Stomach (tissue), 9 donors: Measurements from ENCODE around the gene MICAL3. TPM values are rescaled to one million over a fixed set of nuclear protein-coding genes. Genes with fewer than 3 reads are reported as not detected.
A peak's percentile ranks its signal among the peaks of the same experiment; 100 is the strongest.

ENCODE experiments used
- DNase-seq, 2 donors: peaks; one replicate each; pipeline versions ENCODE4 v3.0.0 to v3.0.0-alpha.2; 2013 to 2019
- H3K27ac ChIP-seq, 5 donors: fragments of 200-600 bp in 4 of 5; sonication (generic) in 4 of 5; one replicate each; pipeline ENCODE4 v1.5.1; 2013 to 2019; ENCODE audit warnings: mild to moderate bottlenecking in 1 of 5, moderate library complexity in 1 of 5
- H3K27me3 ChIP-seq, 3 donors: fragments of 200-600 bp; sonication (generic); one replicate each; pipeline ENCODE4 v1.5.1; 2017 to 2019; ENCODE audit warnings: mixed run types in 1 of 3
- H3K36me3 ChIP-seq, 4 donors: fragments of 200-600 bp; sonication (generic); 1 replicate in 3 of 4; 2 replicates in 1 of 4; pipeline ENCODE4 v1.5.1; 2016 to 2019
- H3K4me1 ChIP-seq, 4 donors: fragments of 200-600 bp; sonication (generic); one replicate each; pipeline ENCODE4 v1.5.1; 2016 to 2019
- H3K4me3 ChIP-seq, 4 donors: fragments of 200-600 bp; sonication (generic) in 3 of 4; one replicate each; pipeline ENCODE4 v1.5.1; 2016 to 2019; ENCODE audit warnings: mild to moderate bottlenecking in 1 of 4
- H3K9me3 ChIP-seq, 4 donors: fragments of 200-600 bp; sonication (generic); one replicate each; pipeline ENCODE4 v1.5.1; 2016 to 2019
- CTCF ChIP-seq, 7 experiments: fragments of 450-650 bp in 4 of 7; fragments of 200-600 bp in 3 of 7; sonication (generic) in 3 of 7; IDR thresholded peaks; one replicate each; pipeline ENCODE4 v1.5.1; 2016 to 2019; ENCODE audit warnings: antibody characterized with exemption in 7 of 7, control low read depth in 2 of 7, mild to moderate bottlenecking in 1 of 7
- EP300 ChIP-seq: sonication (generic); formaldehyde crosslinking; IDR thresholded peaks from one replicate; pipeline ENCODE4 v1.6.1; 2017; ENCODE audit warnings: antibody characterized with exemption
- POLR2A ChIP-seq, 4 donors: fragments of 450-650 bp; IDR thresholded peaks; one replicate each; pipeline ENCODE4 v1.6.1; 2016; ENCODE audit warnings: antibody characterized with exemption in 4 of 4, control low read depth in 2 of 4, mild to moderate bottlenecking in 1 of 4, moderate library complexity in 1 of 4
- POLR2AphosphoS5 ChIP-seq, 3 donors: sonication (generic); formaldehyde crosslinking; IDR thresholded peaks; one replicate each; pipeline ENCODE4 v1.6.1; 2016; ENCODE audit warnings: antibody characterized with exemption in 3 of 3
- WGBS, 5 donors: extraction: QIAGEN DNeasy Blood & Tissue Kit in 3 of 5; methylation state at CpG; one replicate each; pipeline versions ENCODE4 v1.1.5 to v1.1.7; 2013 to 2018; 5-methylcytosine and 5-hydroxymethylcytosine counted together
- intact Hi-C: fragments of 100-400 bp; cut with DNase I; formaldehyde crosslinking; loops from one replicate; pipeline ENCODE4 v1.15.1; 2023; ENCODE audit warnings: low total_unique reads
- polyA plus RNA-seq, 3 donors: library from polyadenylated mRNA; stranded (reverse); fragments of 200-250 nt; gene quantifications; one replicate each; pipeline ENCODE4 v1.2.3, GENCODE V29; 2013
- total RNA-seq, 5 donors: library from RNA; depleted of rRNA; stranded (reverse); fragments of >200 nt; gene quantifications; one replicate each; pipeline versions ENCODE4 v1.1.0 to v1.2.3, GENCODE V29; 2014 to 2016
- donor health status: healthy with polysubstance abuse.
- donor health status: Bipolar disorder and iron deficiency.
- donor health status: healthy.

The MICAL3 gene
- total and polyA plus RNA-seq, 8 donors = 3.5 to 130 (median 24.0) TPM

DNA sequence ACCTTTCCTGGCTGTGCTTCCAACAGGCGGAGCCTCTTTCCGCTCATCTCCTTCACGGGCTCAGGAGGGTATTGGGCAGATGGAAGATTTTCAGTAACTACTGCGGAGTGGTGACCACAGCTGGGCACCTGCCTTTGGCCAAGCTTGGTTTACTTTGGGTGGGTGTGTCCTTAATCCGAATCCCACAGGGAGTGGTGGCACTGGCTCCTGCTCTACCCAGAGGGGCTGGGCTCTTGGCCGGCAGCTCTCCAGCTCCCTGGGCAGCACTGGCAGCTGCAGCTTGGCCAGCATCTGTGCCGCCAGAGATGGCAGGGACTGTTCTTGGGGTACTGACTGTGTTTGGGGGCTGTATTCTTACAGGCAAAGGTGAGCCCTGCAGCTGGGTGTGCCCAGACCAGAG, 279.9 kb downstream of the MICAL3 start:
- Histone ChIP-seq H3K36me3 (peaks cover 0 to 19% (median 13%) of the 10 kb centered on the region in 4 donors), H3K4me3 (no peak overlapping the region), H3K27ac (no peak overlapping the region), H3K4me1 (peaks cover 0 to 19% (median 10%) of the 10 kb centered on the region in 4 donors), H3K9me3 (no peaks in the 10 kb centered on the region), H3K27me3 (no peaks in the 10 kb centered on the region)
- intact Hi-C loops = loop anchor here (10.0 kb wide), 1 partner anchor 190 kb away; no protein-coding TSS in a partner anchor
- no peak for TF ChIP-seq POLR2A (IDR thresholded peaks at IDR 0.05)
- TF ChIP-seq CTCF (IDR thresholded peaks at IDR 0.05) = no peak
- no peak for TF ChIP-seq EP300
- no peak for TF ChIP-seq POLR2AphosphoS5 (IDR thresholded peaks at IDR 0.05)
- peak in 1 of 2 donors; percentile 47 for DNase-seq
- 41 to 66% (median 57%) methylated on average over 7 of the region's 7 CpGs for WGBS, 5 donors

- whole genome bisulfite sequencing, 5 donors = 60 to 83% (median 75%) methylated on average over 22 to 25 of the region's 25 CpGs
These were observed 280.5 kb downstream of the MICAL3 start for GRCh38 chr22:17743661-17744411.

GRCh38 chr22:17742527-17742902, 281.8 kb downstream of the MICAL3 start:
- 49 to 57% (median 53%) methylated on average over 5 to 9 of the region's 9 CpGs for WGBS, 5 donors
- no peak overlapping the region for H3K27ac ChIP-seq
- H3K27me3 ChIP-seq = no peaks in the 10 kb centered on the region
- peak; percentile 62 to 86 for DNase-seq
- TF ChIP-seq EP300 = no peak
- TF ChIP-seq CTCF (IDR thresholded peaks at IDR 0.05) = peak in 5 of 7 experiments; percentile 53 to 80 (median 76)
- intact Hi-C loops = loop anchor here (10.0 kb wide), 1 partner anchor 188 kb away; no protein-coding TSS in a partner anchor
- H3K4me1 ChIP-seq = peaks cover 0 to 19% (median 10%) of the 10 kb centered on the region in 4 donors
- H3K36me3 ChIP-seq = peaks cover 0 to 32% (median 26%) of the 10 kb centered on the region in 4 donors
- H3K9me3 ChIP-seq = no peaks in the 10 kb centered on the region
- H3K4me3 ChIP-seq = no peak overlapping the region

More at GRCh38 chr22:17743661-17744411, 280.5 kb downstream of the MICAL3 start:
- intact Hi-C loops = loop anchor here (10.0 kb wide), 1 partner anchor 189 kb away; no protein-coding TSS in a partner anchor
- no peaks in the 10 kb centered on the region for H3K27me3 ChIP-seq
- DNase-seq = no peak
- no peak overlapping the region for H3K4me3 ChIP-seq
- H3K36me3 ChIP-seq = peaks cover 0 to 24% (median 17%) of the 10 kb centered on the region in 4 donors
- H3K9me3 ChIP-seq = no peaks in the 10 kb centered on the region
- TF ChIP-seq POLR2AphosphoS5 (IDR thresholded peaks at IDR 0.05) (no peak), POLR2A (IDR thresholded peaks at IDR 0.05) (no peak), EP300 (no peak), CTCF (IDR thresholded peaks at IDR 0.05) (no peak)
- peaks cover 0 to 19% (median 10%) of the 10 kb centered on the region in 4 donors for H3K4me1 ChIP-seq
- no peak overlapping the region for H3K27ac ChIP-seq

DNA sequence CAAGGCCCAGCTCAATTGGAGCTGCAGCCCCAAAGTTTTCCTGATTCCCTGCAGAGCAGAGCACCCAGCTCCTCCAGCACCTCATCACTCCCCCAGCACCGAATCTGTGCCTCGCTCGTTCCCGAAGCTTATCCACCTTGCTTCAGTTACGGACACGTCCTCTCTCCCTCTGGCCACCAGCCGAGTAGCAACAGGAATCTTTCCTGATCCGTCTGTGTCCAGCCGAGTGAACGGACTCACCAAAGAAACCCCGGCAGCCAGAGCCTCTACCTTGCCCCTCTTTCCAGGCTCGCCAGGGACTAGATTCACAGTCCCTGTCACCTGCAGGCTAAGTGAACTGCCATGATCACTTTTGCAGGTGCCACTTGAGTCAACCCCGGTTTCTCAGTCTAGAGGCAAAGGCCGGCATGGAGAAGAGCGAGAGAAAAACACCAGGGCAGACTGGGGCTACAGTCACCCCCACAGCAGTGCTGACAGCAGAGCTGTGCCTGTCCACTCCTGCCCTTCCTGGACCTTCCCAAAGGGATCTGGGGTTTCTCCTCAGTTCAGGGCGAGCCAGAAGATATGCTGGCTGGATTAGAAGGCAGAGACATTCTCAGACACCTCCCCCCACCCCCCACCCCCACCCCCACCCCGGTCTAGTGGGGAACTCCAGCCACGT, 282.4 kb downstream of the MICAL3 start:
- H3K36me3 ChIP-seq = peaks cover 0 to 37% (median 31%) of the 10 kb centered on the region in 4 donors
- no peak overlapping the region for H3K27ac ChIP-seq
- WGBS, 5 donors = 70 to 81% (median 73%) methylated on average over 16 to 18 of the region's 18 CpGs
- H3K4me1 ChIP-seq = peaks cover 0 to 19% (median 10%) of the 10 kb centered on the region in 4 donors
- TF ChIP-seq POLR2AphosphoS5 (IDR thresholded peaks at IDR 0.05) (no peak), CTCF (IDR thresholded peaks at IDR 0.05) (no peak), EP300 (no peak), POLR2A (IDR thresholded peaks at IDR 0.05) (no peak)
- H3K4me3 ChIP-seq = no peak overlapping the region
- no peak for DNase-seq
- no peaks in the 10 kb centered on the region for H3K9me3 ChIP-seq
- intact Hi-C loops = loop anchor here (10.0 kb wide), 1 partner anchor 187 kb away; no protein-coding TSS in a partner anchor
- H3K27me3 ChIP-seq = no peaks in the 10 kb centered on the region
